Panc1 (cell line): ENCODE measurements around the gene SGMS2. TPM values are rescaled to one million over a fixed set of nuclear protein-coding genes. Genes with fewer than 3 reads are reported as not detected.

ENCODE experiments used
- ATAC-seq: fragments of 200-7000 bp; cut with Tn5 transposase; 2 replicates; pipeline ENCODE4 v1.9.1; 2020; ENCODE audit warnings: mild to moderate bottlenecking, moderate library complexity
- BruUV-seq: library from RNA; stranded (reverse); fragments of 400-500 nt; replicated peaks from 2 replicates; lab custom pipeline; 2021; lab: Mats Ljungman, UMichigan
- CTCF ChIA-PET: fragments of 300-600 bp; sonication (Branson Sonifier 250); formaldehyde crosslinking; loops from one replicate; lab custom pipeline; 2022; ENCODE audit warnings: antibody characterized with exemption; lab: Charles Lee
- POLR2A ChIA-PET: fragments of 300-600 bp; sonication (Branson Sonifier 250); formaldehyde crosslinking; loops from one replicate; lab custom pipeline; 2022; ENCODE audit warnings: antibody characterized with exemption; lab: Charles Lee
- DNase-seq: peaks from one replicate; pipeline ENCODE4 v3.0.0-alpha.2; 2010; ENCODE audit warnings: low read depth, low spot score
- H3K27ac ChIP-seq: 2 replicates; pipeline ENCODE4 v1.5.1; 2011; ENCODE audit warnings: mild to moderate bottlenecking, low read length, inconsistent platforms
- H3K27me3 ChIP-seq: fragments of 200-500 bp; sonication (Bioruptor generic); 2 replicates; pipeline ENCODE4 v1.6.0; 2014; ENCODE audit warnings: low read length, inconsistent platforms; ENCODE audit not compliant: control insufficient read depth, insufficient read depth
- H3K36me3 ChIP-seq: fragments of 200-500 bp; sonication (Bioruptor generic); 2 replicates; pipeline ENCODE4 v1.5.1; 2014; ENCODE audit warnings: inconsistent platforms, mild to moderate bottlenecking, low read length, moderate library complexity; ENCODE audit not compliant: control insufficient read depth, insufficient read depth
- H3K4me1 ChIP-seq: 2 replicates; pipeline ENCODE4 v1.5.1; 2011; ENCODE audit warnings: inconsistent platforms, mild to moderate bottlenecking, low read length, moderate library complexity; ENCODE audit not compliant: control insufficient read depth, insufficient read depth
- H3K4me3 ChIP-seq, 2 experiments: 2 replicates each; pipeline ENCODE4 v1.5.1; 2011 to 2012; ENCODE audit warnings: low read depth in 2 of 2, low read length in 2 of 2, mild to moderate bottlenecking in 2 of 2, inconsistent platforms in 1 of 2, moderate library complexity in 1 of 2
- H3K9me3 ChIP-seq: fragments of 200-500 bp; sonication (Bioruptor generic); 2 replicates; pipeline ENCODE4 v1.5.1; 2014; ENCODE audit warnings: low read depth, mild to moderate bottlenecking, inconsistent platforms, low read length, moderate library complexity; ENCODE audit not compliant: control insufficient read depth, insufficient read depth
- POLR2AphosphoS5 ChIP-seq: IDR thresholded peaks from 2 replicates; pipeline ENCODE4 v1.6.1; 2012; ENCODE audit warnings: mild to moderate bottlenecking, low read depth, low read length, moderate library complexity
- SIN3A ChIP-seq: IDR thresholded peaks from 2 replicates; pipeline ENCODE4 v1.6.1; 2012; ENCODE audit warnings: low read depth, mild to moderate bottlenecking, low read length, moderate library complexity, borderline replicate concordance; ENCODE audit not compliant: insufficient read depth
- TCF7L2 ChIP-seq: IDR thresholded peaks from 2 replicates; pipeline ENCODE4 v1.6.1; 2011; ENCODE audit warnings: mild to moderate bottlenecking, low read depth, low read length, inconsistent platforms
- in situ Hi-C: cut with HindIII; loops from 2 replicates; pipeline ENCODE4 v1.10.0; 2016; ENCODE audit warnings: low sequenced_read_pairs, low pct_unique_long_range_greater_than_20kb
- intact Hi-C: fragments of 100-400 bp; cut with micrococcal nuclease; formaldehyde crosslinking; loops from one replicate; pipeline ENCODE4 v1.10.0; 2022; ENCODE audit not compliant: unreplicated experiment
- total RNA-seq: library from RNA; stranded (reverse); gene quantifications from one replicate; pipeline ENCODE4 v1.2.1, GENCODE V29; 2021; ENCODE audit not compliant: unreplicated experiment
- TF ChIP-seq, protein P1 (sequence below), 2 experiments: IDR thresholded peaks; 2 replicates each; pipeline ENCODE4 v1.6.1; 2011 to 2012; ENCODE audit warnings: low read depth in 2 of 2, control low read depth in 1 of 2, low read length in 1 of 2, mild to moderate bottlenecking in 1 of 2, moderate library complexity in 1 of 2; ENCODE audit not compliant: insufficient read depth in 1 of 2
- TF ChIP-seq, protein P2 (sequence below): fragments of 450-650 bp; IDR thresholded peaks from 2 replicates; pipeline ENCODE4 v1.5.1; 2017; ENCODE audit warnings: mild to moderate bottlenecking

SGMS2 gene
- total RNA-seq, 1 experiment from 2014 or later = 15.6 TPM

DNA sequence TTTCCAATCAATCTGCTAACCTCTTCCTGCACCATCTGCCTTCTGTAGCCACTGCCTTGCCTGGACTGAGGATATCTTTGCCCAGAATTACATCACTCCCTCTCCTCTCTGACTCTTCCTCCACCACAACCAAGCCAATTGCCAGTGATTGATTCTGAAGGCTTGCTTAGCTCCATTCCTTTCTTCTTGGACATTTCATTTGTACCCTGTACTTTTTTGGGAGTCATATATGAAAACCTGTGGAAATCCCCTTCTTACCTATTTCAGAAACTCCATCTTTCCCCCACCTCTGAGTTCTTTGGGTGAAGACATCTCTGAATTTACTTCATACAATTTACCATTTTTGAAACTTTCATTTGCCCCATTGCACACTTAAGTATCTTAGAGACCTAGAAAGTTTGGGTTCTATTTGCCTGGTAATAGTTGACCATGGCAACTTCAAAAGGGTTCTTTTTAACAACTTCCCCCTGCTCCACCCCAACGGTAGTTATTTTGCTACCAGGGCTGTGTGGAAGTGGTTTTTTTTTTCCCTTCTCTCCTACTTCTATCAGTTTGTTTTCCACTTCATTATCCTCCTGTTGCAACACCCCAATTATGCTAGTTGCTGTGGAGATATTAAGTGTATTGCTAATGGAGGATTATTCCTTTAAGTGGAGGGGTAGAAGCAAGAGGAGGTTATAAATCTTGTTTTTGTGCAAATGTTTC is 14.3 kb downstream of the SGMS2 start:
- intact Hi-C loops = no loop called here
- Histone ChIP-seq H3K4me1 (no peaks in the 10 kb centered on the region), H3K36me3 (no peaks in the 10 kb centered on the region), H3K27me3 (no peaks in the 10 kb centered on the region), H3K9me3 (no peaks in the 10 kb centered on the region), H3K27ac (no peak overlapping the region), H3K4me3 (no peak overlapping the region)
- ChIA-PET CTCF (no interaction called here), POLR2A (no interaction called here)
- TF ChIP-seq, protein P1, sequence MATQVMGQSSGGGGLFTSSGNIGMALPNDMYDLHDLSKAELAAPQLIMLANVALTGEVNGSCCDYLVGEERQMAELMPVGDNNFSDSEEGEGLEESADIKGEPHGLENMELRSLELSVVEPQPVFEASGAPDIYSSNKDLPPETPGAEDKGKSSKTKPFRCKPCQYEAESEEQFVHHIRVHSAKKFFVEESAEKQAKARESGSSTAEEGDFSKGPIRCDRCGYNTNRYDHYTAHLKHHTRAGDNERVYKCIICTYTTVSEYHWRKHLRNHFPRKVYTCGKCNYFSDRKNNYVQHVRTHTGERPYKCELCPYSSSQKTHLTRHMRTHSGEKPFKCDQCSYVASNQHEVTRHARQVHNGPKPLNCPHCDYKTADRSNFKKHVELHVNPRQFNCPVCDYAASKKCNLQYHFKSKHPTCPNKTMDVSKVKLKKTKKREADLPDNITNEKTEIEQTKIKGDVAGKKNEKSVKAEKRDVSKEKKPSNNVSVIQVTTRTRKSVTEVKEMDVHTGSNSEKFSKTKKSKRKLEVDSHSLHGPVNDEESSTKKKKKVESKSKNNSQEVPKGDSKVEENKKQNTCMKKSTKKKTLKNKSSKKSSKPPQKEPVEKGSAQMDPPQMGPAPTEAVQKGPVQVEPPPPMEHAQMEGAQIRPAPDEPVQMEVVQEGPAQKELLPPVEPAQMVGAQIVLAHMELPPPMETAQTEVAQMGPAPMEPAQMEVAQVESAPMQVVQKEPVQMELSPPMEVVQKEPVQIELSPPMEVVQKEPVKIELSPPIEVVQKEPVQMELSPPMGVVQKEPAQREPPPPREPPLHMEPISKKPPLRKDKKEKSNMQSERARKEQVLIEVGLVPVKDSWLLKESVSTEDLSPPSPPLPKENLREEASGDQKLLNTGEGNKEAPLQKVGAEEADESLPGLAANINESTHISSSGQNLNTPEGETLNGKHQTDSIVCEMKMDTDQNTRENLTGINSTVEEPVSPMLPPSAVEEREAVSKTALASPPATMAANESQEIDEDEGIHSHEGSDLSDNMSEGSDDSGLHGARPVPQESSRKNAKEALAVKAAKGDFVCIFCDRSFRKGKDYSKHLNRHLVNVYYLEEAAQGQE (IDR thresholded peaks at IDR 0.05; ENCODE audit: insufficient read depth in 1 of 2, low read depth in 2 of 2, low read length in 1 of 2) = no peak
- no peak for TF ChIP-seq TCF7L2
- no peak for TF ChIP-seq SIN3A
- TF ChIP-seq, protein P2, sequence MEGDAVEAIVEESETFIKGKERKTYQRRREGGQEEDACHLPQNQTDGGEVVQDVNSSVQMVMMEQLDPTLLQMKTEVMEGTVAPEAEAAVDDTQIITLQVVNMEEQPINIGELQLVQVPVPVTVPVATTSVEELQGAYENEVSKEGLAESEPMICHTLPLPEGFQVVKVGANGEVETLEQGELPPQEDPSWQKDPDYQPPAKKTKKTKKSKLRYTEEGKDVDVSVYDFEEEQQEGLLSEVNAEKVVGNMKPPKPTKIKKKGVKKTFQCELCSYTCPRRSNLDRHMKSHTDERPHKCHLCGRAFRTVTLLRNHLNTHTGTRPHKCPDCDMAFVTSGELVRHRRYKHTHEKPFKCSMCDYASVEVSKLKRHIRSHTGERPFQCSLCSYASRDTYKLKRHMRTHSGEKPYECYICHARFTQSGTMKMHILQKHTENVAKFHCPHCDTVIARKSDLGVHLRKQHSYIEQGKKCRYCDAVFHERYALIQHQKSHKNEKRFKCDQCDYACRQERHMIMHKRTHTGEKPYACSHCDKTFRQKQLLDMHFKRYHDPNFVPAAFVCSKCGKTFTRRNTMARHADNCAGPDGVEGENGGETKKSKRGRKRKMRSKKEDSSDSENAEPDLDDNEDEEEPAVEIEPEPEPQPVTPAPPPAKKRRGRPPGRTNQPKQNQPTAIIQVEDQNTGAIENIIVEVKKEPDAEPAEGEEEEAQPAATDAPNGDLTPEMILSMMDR = no peak
- no peak for TF ChIP-seq POLR2AphosphoS5
- ATAC-seq (no peak), DNase-seq (no peak)
- BruUV-seq = no TSS peak
- in situ Hi-C loops = no loop called here

DNA sequence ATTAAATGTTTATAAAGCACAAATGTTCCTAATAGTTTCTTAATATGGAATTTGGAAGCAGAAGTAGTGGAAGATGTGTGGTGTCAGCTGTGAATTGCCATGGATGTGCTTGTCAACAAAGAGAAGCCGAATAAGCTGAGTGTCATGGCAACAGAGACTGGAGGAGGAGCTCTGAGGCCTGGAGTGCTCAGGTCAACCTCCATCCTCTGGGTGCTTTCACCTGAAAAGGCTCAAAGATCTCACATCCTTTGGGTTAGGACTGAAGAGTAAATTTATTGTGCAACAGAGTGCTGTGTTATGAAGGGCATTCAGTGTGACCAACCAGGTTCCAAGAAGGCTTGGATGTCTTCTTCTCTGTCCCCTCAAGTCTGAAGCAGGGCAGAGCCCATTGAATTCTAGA is 18.7 kb downstream of the SGMS2 start:
- Histone ChIP-seq H3K4me3 (no peak overlapping the region), H3K27ac (no peak overlapping the region), H3K27me3 (no peaks in the 10 kb centered on the region), H3K9me3 (no peaks in the 10 kb centered on the region; the same call in 1 of the 2 replicates), H3K4me1 (no peaks in the 10 kb centered on the region), H3K36me3 (no peaks in the 10 kb centered on the region)
- TF ChIP-seq TCF7L2 (no peak), SIN3A (no peak), POLR2AphosphoS5 (no peak)
- TF ChIP-seq, protein P2 = no peak
- TF ChIP-seq, protein P1 (IDR thresholded peaks at IDR 0.05; ENCODE audit: insufficient read depth in 1 of 2, low read depth in 2 of 2, low read length in 1 of 2) = no peak
- no TSS peak for BruUV-seq
- intact Hi-C loops (no loop called here), in situ Hi-C loops (no loop called here)
- POLR2A ChIA-PET = no interaction called here
- no peak for DNase-seq
- CTCF ChIA-PET = no interaction called here
- ATAC-seq = no peak
